ENCODE results near the gene PGM2L1.

GRCh38 chr11:74310857-74311256 is 87.4 kb downstream of the PGM2L1 start:
- TF ChIP-seq POLR2A (IDR thresholded peaks at IDR 0.05; ENCODE audit: low read depth, low read length) (no peak), POLR2AphosphoS5 (IDR thresholded peaks at IDR 0.05; ENCODE audit: low read depth, low read length) (no peak), TAF1 (IDR thresholded peaks at IDR 0.05; ENCODE audit: borderline replicate concordance, low read depth, low read length) (no peak)

Data from GM12892 (cell line).